ENCODE results near the gene SEMA4B.

DNA sequence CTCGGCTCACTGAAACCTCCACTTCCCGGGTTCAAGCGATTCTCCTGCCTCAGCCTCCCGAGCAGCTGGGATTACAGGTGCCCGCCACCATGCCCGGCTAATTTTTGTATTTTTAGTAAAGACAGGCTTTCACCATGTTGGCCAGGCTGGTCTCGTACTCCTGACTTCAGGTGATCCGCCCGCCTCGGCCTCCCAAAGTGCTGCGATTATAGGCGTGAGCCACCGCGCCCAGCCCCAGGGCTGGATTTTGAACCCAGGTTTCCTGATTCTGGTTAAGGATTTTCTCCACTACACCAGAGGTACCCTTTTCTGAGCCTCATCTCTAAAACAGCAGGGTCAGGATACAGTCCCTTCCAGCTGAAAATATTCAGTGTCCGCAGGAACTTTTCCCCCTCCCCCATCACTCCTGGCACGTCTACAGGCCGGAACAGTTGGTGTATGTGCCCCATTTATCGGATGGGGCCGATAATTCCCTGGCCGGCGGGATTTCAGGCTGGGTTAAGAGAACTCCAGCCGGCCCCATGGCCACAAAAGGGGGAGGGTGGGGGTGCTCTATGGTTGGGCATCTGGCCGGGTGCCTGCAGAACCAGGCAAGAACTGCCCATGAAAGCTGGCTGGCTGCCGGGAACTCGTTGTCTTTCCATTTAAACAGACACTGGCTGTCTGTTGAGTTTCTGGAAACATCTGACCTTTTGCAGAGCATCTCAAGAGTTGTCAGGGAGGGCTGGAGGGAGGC, 26.8 kb upstream of the SEMA4B start:
- TF ChIP-seq CTCF (IDR thresholded peaks at IDR 0.05; ENCODE audit: low read depth, low read length, poor library complexity, severe bottlenecking) (no peak), EZH2phosphoT487 (IDR thresholded peaks at IDR 0.05; ENCODE audit: borderline replicate concordance, low read length) (no peak)
